ENCODE measurements around the gene TBCK.
"Not testable (repeated sequence)": the region's sequence is repeated elsewhere in the genome, so short reads cannot be mapped to it uniquely, and the experiment has no call there.

The TBCK gene

GRCh38 chr4:106321814-106322213 is 5.8 kb upstream of the TBCK start:
- DNase-seq (ENCODE audit: low read depth in 3 of 3, low spot score in 1 of 3) = not testable (repeated sequence)

- not testable (repeated sequence) for DNase-seq (ENCODE audit: low read depth in 3 of 3, low spot score in 1 of 3)
Observed at GRCh38 chr4:106321168-106321567, 5.2 kb upstream of the TBCK start.

- DNase-seq (ENCODE audit: low read depth in 3 of 3, low spot score in 1 of 3) = no peak
Observed at GRCh38 chr4:106320235-106320634, 4.2 kb upstream of the TBCK start.

- DNase-seq (ENCODE audit: low read depth in 3 of 3, low spot score in 1 of 3) = no peak
Observed at GRCh38 chr4:106318511-106318910, 2.5 kb upstream of the TBCK start.

- DNase-seq (ENCODE audit: low read depth in 3 of 3, low spot score in 1 of 3) = no peak
Observed at GRCh38 chr4:106317815-106318214, 1.8 kb upstream of the TBCK start.

GRCh38 chr4:106316773-106317409 is 882 bp upstream of the TBCK start:
- no peak for DNase-seq (ENCODE audit: low read depth in 3 of 3, low spot score in 1 of 3)

GRCh38 chr4:106315476-106315967 is 487 bp downstream of the TBCK start:
- peak in 1 of 3 donors; percentile 27 for DNase-seq (ENCODE audit: low read depth in 3 of 3, low spot score in 1 of 3)

- DNase-seq (ENCODE audit: low read depth in 3 of 3, low spot score in 1 of 3) = no peak
Observed at GRCh38 chr4:106314960-106315359, 1.0 kb downstream of the TBCK start.

- no peak for DNase-seq (ENCODE audit: low read depth in 3 of 3, low spot score in 1 of 3)
Observed at GRCh38 chr4:106312997-106313522, 2.9 kb downstream of the TBCK start.

GRCh38 chr4:106312377-106312776 is 3.6 kb downstream of the TBCK start:
- no peak for DNase-seq (ENCODE audit: low read depth in 3 of 3, low spot score in 1 of 3)

GRCh38 chr4:106306561-106306960 is 9.4 kb downstream of the TBCK start:
- no peak for DNase-seq (ENCODE audit: low read depth in 3 of 3, low spot score in 1 of 3)

- DNase-seq (ENCODE audit: low read depth in 3 of 3, low spot score in 1 of 3) = no peak
Observed at GRCh38 chr4:106305435-106306055, 10.5 kb downstream of the TBCK start.

GRCh38 chr4:106304632-106305031 is 11.4 kb downstream of the TBCK start:
- DNase-seq (ENCODE audit: low read depth in 3 of 3, low spot score in 1 of 3) = no peak

- no peak for DNase-seq (ENCODE audit: low read depth in 3 of 3, low spot score in 1 of 3)
Observed at GRCh38 chr4:106303548-106304281, 12.3 kb downstream of the TBCK start.

GRCh38 chr4:106302062-106302438 is 14.0 kb downstream of the TBCK start:
- no peak for DNase-seq (ENCODE audit: low read depth in 3 of 3, low spot score in 1 of 3)

GRCh38 chr4:106301393-106302061 is 14.5 kb downstream of the TBCK start:
- DNase-seq (ENCODE audit: low read depth in 3 of 3, low spot score in 1 of 3) = no peak

- DNase-seq (ENCODE audit: low read depth in 3 of 3, low spot score in 1 of 3) = no peak
Observed at GRCh38 chr4:106299977-106300376, 16.0 kb downstream of the TBCK start.

- DNase-seq (ENCODE audit: low read depth in 3 of 3, low spot score in 1 of 3) = no peak
Observed at GRCh38 chr4:106297245-106298035, 18.6 kb downstream of the TBCK start.

- DNase-seq (ENCODE audit: low read depth in 3 of 3, low spot score in 1 of 3) = no peak
Observed at GRCh38 chr4:106294062-106294461, 21.9 kb downstream of the TBCK start.

GRCh38 chr4:106291678-106292077 is 24.3 kb downstream of the TBCK start:
- no peak for DNase-seq (ENCODE audit: low read depth in 3 of 3, low spot score in 1 of 3)

- no peak for DNase-seq (ENCODE audit: low read depth in 3 of 3, low spot score in 1 of 3)
Observed at GRCh38 chr4:106289737-106290136, 26.3 kb downstream of the TBCK start.
